Cardiac muscle cell (in vitro differentiated cells and primary cell): ENCODE measurements around the gene NHSL2. TPM values are rescaled to one million over a fixed set of nuclear protein-coding genes. Genes with fewer than 3 reads are reported as not detected.

Source experiments
- DNase-seq, 2 donors: peaks; one replicate each; pipeline versions ENCODE4 v3.0.0 to v3.0.0-alpha.2; 2010 to 2017; ENCODE audit warnings: low read depth in 1 of 2, low spot score in 1 of 2
- H3K27ac ChIP-seq: fragments of 200-600 bp; sonication (generic); 2 replicates; pipeline ENCODE4 v1.5.1; 2016
- H3K27me3 ChIP-seq: fragments of 200-600 bp; sonication (generic); 2 replicates; pipeline ENCODE4 v1.6.0; 2016; ENCODE audit warnings: control low read depth
- H3K36me3 ChIP-seq: fragments of 200-600 bp; sonication (generic); 2 replicates; pipeline ENCODE4 v1.5.1; 2016; ENCODE audit warnings: control low read depth
- H3K4me1 ChIP-seq: fragments of 200-600 bp; sonication (generic); 2 replicates; pipeline ENCODE4 v1.8.1; 2017; ENCODE audit warnings: low read depth, mild to moderate bottlenecking, mixed run types
- H3K4me3 ChIP-seq: fragments of 200-600 bp; sonication (generic); 2 replicates; pipeline ENCODE4 v1.5.1; 2016; ENCODE audit warnings: mild to moderate bottlenecking
- H3K9me3 ChIP-seq: fragments of 200-600 bp; sonication (generic); 2 replicates; pipeline ENCODE4 v1.5.1; 2017; ENCODE audit warnings: low read depth, mild to moderate bottlenecking, control low read depth
- polyA plus RNA-seq: library from polyadenylated mRNA; unstranded; fragments of >200 nt; fragmentation: Nextera tagmentation; extraction: Ambion mirVana; gene quantifications from 2 replicates; pipeline ENCODE4 v1.2.1, GENCODE V29; 2016
- total RNA-seq: library from RNA; depleted of rRNA; stranded (reverse); fragments of >200 nt; gene quantifications from 2 replicates; pipeline ENCODE4 v1.2.3, GENCODE V29; 2016
- TF ChIP-seq, protein P1 (sequence below): IDR thresholded peaks from 2 replicates; pipeline ENCODE4 v1.5.1; 2012; ENCODE audit warnings: low read depth, mild to moderate bottlenecking, low read length

The NHSL2 gene
- total and polyA plus RNA-seq, 2 experiments from 2014 or later: 6.6 to 7.9 TPM

DNA sequence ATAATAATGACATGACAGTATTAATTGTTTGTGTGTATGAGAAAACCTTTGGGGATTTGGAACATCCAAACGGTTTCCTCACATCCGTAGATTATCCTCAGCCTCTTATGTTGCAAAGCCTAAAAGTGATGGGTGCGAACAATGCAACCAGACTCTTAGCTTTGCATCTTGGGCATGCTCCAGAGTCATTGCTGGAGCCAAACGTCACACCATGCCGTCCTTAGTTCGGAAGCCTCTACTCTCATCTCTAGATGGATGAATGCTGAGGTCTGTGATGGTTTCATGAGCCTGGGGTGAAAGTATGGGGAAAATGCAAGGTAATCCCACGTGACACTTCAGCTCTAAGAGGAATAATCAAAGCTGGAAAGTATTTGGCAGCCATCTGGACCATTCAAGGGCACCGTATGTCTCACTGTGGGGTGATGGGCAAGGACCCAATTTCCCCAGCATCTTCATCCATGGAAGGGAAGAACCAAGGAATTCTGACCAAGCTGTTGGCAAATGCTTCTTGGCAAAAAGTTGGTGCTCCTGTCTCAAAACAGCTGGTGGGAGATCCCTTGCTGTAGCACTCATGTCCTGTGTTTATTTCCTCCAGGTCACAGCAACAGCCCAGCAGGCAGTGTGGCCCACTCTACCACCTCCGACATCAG lies 227.3 kb downstream of the NHSL2 start:
- DNase-seq: no peak
- no peak overlapping the region for H3K4me3 ChIP-seq
- H3K36me3 ChIP-seq: no peaks in the 10 kb centered on the region
- H3K4me1 ChIP-seq: peaks cover 4% of the 10 kb centered on the region
- H3K27ac ChIP-seq: no peak overlapping the region
- H3K27me3 ChIP-seq: no peaks in the 10 kb centered on the region
- TF ChIP-seq, protein P1, sequence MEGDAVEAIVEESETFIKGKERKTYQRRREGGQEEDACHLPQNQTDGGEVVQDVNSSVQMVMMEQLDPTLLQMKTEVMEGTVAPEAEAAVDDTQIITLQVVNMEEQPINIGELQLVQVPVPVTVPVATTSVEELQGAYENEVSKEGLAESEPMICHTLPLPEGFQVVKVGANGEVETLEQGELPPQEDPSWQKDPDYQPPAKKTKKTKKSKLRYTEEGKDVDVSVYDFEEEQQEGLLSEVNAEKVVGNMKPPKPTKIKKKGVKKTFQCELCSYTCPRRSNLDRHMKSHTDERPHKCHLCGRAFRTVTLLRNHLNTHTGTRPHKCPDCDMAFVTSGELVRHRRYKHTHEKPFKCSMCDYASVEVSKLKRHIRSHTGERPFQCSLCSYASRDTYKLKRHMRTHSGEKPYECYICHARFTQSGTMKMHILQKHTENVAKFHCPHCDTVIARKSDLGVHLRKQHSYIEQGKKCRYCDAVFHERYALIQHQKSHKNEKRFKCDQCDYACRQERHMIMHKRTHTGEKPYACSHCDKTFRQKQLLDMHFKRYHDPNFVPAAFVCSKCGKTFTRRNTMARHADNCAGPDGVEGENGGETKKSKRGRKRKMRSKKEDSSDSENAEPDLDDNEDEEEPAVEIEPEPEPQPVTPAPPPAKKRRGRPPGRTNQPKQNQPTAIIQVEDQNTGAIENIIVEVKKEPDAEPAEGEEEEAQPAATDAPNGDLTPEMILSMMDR: no peak
- H3K9me3 ChIP-seq: no peaks in the 10 kb centered on the region

- Histone ChIP-seq H3K27me3 (no peaks in the 10 kb centered on the region), H3K36me3 (no peaks in the 10 kb centered on the region), H3K27ac (no peak overlapping the region), H3K4me1 (peaks cover 5% of the 10 kb centered on the region), H3K4me3 (no peak overlapping the region), H3K9me3 (no peaks in the 10 kb centered on the region)
- DNase-seq: no peak
- TF ChIP-seq, protein P1: no peak
These were observed 228.9 kb downstream of the NHSL2 start for GRCh38 chrX:72139538-72139937.

- Histone ChIP-seq H3K4me3 (no peak overlapping the region), H3K27ac (no peak overlapping the region), H3K4me1 (peaks cover 5% of the 10 kb centered on the region), H3K27me3 (no peaks in the 10 kb centered on the region), H3K9me3 (no peaks in the 10 kb centered on the region), H3K36me3 (no peaks in the 10 kb centered on the region)
- DNase-seq: no peak
- TF ChIP-seq, protein P1: no peak
These were observed 230.8 kb downstream of the NHSL2 start for GRCh38 chrX:72141372-72142004.

DNA sequence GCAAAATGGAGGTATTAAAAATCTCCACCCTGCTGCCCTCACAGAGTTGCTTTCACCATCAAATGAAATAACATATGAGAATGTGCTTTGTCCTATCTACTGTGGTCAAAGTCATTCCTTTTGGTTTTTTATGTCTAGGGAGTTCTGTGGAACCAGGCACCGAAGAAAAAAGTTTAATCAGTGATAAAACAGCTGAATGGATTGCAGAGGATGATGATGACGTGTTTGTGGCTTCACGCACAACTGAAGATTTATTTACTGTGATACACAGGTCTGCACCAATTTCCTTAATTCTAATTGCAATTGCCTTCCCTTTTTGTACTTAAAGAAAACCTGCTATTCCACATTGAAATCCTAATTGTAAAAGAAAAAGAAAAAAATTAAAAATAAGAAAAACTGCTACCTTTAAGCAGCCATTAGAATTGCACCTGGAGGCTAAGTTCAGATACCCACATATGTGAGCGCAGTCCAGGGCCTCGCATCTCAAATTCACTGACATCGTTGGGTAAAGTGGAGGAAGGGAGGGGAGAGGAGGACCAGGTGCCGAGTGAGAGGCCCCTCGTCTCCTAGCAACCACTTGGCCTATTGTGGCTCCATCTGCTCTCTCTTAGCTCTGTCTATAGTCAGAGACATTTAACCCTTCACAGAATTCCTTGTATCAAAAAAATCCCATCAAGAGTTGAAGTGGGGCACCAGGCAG lies 231.6 kb downstream of the NHSL2 start:
- no peaks in the 10 kb centered on the region for H3K36me3 ChIP-seq
- no peaks in the 10 kb centered on the region for H3K9me3 ChIP-seq
- no peak overlapping the region for H3K4me3 ChIP-seq
- peak in 1 of 2 donors; percentile 70 for DNase-seq
- TF ChIP-seq, protein P1: no peak
- no peak overlapping the region for H3K27ac ChIP-seq
- no peaks in the 10 kb centered on the region for H3K27me3 ChIP-seq
- H3K4me1 ChIP-seq: peaks cover 5% of the 10 kb centered on the region

GRCh38 chrX:72142794-72143608 lies 232.4 kb downstream of the NHSL2 start:
- TF ChIP-seq, protein P1: no peak
- Histone ChIP-seq H3K27ac (no peak overlapping the region), H3K4me1 (peaks cover 5% of the 10 kb centered on the region), H3K4me3 (no peak overlapping the region), H3K9me3 (no peaks in the 10 kb centered on the region), H3K27me3 (no peaks in the 10 kb centered on the region), H3K36me3 (no peaks in the 10 kb centered on the region)
- no peak for DNase-seq
